GM23338 (cell line): ENCODE measurements around the gene SLC16A13. TPM values are rescaled to one million over a fixed set of nuclear protein-coding genes. Genes with fewer than 3 reads are reported as not detected.

Experiments used
- ATAC-seq: fragments of 200-7000 bp; cut with Tn5 transposase; 3 replicates; pipeline ENCODE4 v1.9.1; 2020
- DNase-seq: peaks from one replicate; pipeline ENCODE4 v3.0.0-alpha.2; 2015; ENCODE audit warnings: low spot score
- H2AFZ ChIP-seq: fragments of 200-600 bp; sonication (generic); 2 replicates; pipeline ENCODE4 v1.8.0; 2016; ENCODE audit warnings: antibody characterized with exemption, mild to moderate bottlenecking, moderate library complexity
- H3F3A ChIP-seq: fragments of 200-600 bp; sonication (generic); replicated peaks from 2 replicates; pipeline ENCODE4 v1.8.0; 2017; ENCODE audit warnings: antibody characterized with exemption, mixed run types, low read depth
- H3K27ac ChIP-seq: fragments of 200-600 bp; sonication (generic); 2 replicates; pipeline ENCODE4 v1.6.1; 2016; ENCODE audit warnings: low read depth
- H3K27me3 ChIP-seq: fragments of 200-600 bp; sonication (generic); 2 replicates; pipeline ENCODE4 v1.8.0; 2016; ENCODE audit warnings: mild to moderate bottlenecking, mixed run types, moderate library complexity; ENCODE audit not compliant: insufficient read depth
- H3K36me3 ChIP-seq: fragments of 200-600 bp; sonication (generic); 2 replicates; pipeline ENCODE4 v1.8.0; 2016; ENCODE audit warnings: mild to moderate bottlenecking; ENCODE audit not compliant: insufficient read depth
- H3K4me1 ChIP-seq: fragments of 200-600 bp; sonication (generic); 2 replicates; pipeline ENCODE4 v1.8.0; 2016; ENCODE audit warnings: mild to moderate bottlenecking, moderate library complexity; ENCODE audit not compliant: insufficient read depth
- H3K4me2 ChIP-seq: fragments of 200-600 bp; sonication (generic); 2 replicates; pipeline ENCODE4 v1.7.1; 2017; ENCODE audit warnings: mixed run types
- H3K4me3 ChIP-seq: fragments of 200-600 bp; sonication (generic); 2 replicates; pipeline ENCODE4 v1.6.1; 2016; ENCODE audit warnings: mixed run types
- H3K79me2 ChIP-seq: fragments of 200-600 bp; sonication (generic); replicated peaks from 2 replicates; pipeline ENCODE4 v1.8.0; 2017; ENCODE audit warnings: mild to moderate bottlenecking; ENCODE audit not compliant: insufficient read depth
- H3K9me2 ChIP-seq: fragments of 200-600 bp; sonication (generic); 2 replicates; pipeline ENCODE4 v1.8.0; 2017; ENCODE audit not compliant: insufficient read depth
- H4K20me1 ChIP-seq: fragments of 200-600 bp; sonication (generic); replicated peaks from 2 replicates; pipeline ENCODE4 v1.8.0; 2017; ENCODE audit warnings: mild to moderate bottlenecking; ENCODE audit not compliant: insufficient read depth
- H3K27ac Mint-ChIP-seq: 2 replicates; pipeline ENCODE4 v1.8.0; 2020; ENCODE audit warnings: inconsistent platforms, mild to moderate bottlenecking, moderate library complexity, mixed read lengths
- H3K27me3 Mint-ChIP-seq: 3 replicates; pipeline ENCODE4 v1.8.0; 2022; ENCODE audit warnings: low read depth, mild to moderate bottlenecking, moderate library complexity, mixed read lengths, inconsistent platforms; ENCODE audit not compliant: insufficient read depth, poor library complexity
- H3K36me3 Mint-ChIP-seq: 3 replicates; pipeline ENCODE4 v1.8.0; 2021; ENCODE audit warnings: low read depth, mild to moderate bottlenecking, inconsistent platforms, moderate library complexity, mixed read lengths
- H3K4me1 Mint-ChIP-seq: 3 replicates; pipeline ENCODE4 v1.8.0; 2020; ENCODE audit warnings: mild to moderate bottlenecking, inconsistent platforms, mixed read lengths
- H3K4me3 Mint-ChIP-seq: 3 replicates; pipeline ENCODE4 v1.8.0; 2021; ENCODE audit warnings: moderate library complexity, mild to moderate bottlenecking, inconsistent platforms, mixed read lengths
- H3K9me3 Mint-ChIP-seq: 3 replicates; pipeline ENCODE4 v1.8.0; 2020; ENCODE audit warnings: moderate library complexity, mild to moderate bottlenecking, inconsistent platforms, mixed read lengths
- CREB1 ChIP-seq: fragments of 250-450 bp; sonication (Bioruptor Pico); IDR thresholded peaks from 2 replicates; pipeline ENCODE4 v1.5.0; 2020; ENCODE audit warnings: low read depth, mild to moderate bottlenecking, moderate library complexity
- CTCF ChIP-seq, 2 experiments: fragments of 200-600 bp in 1 of 2; sonication (generic) in 1 of 2; conservative IDR thresholded peaks; 2 replicates each; pipeline versions ENCODE4 v1.5.1 to v1.6.1; 2016 to 2017; ENCODE audit warnings: antibody characterized with exemption in 2 of 2, low read depth in 2 of 2, mild to moderate bottlenecking in 2 of 2, moderate library complexity in 1 of 2
- ETS1 ChIP-seq: IDR thresholded peaks from 2 replicates; pipeline ENCODE4 v1.6.1; 2016; ENCODE audit warnings: antibody characterized with exemption
- EZH2 ChIP-seq: fragments of 200-600 bp; sonication (generic); IDR thresholded peaks from one replicate; pipeline ENCODE4 v1.8.0; 2017; ENCODE audit warnings: antibody characterized with exemption, mild to moderate bottlenecking, low read depth; ENCODE audit not compliant: unreplicated experiment
- EZH2phosphoT487 ChIP-seq: fragments of 200-600 bp; sonication (generic); IDR thresholded peaks from one replicate; pipeline ENCODE4 v1.8.1; 2018; ENCODE audit warnings: antibody characterized with exemption; ENCODE audit not compliant: unreplicated experiment
- JUNB ChIP-seq: IDR thresholded peaks from one replicate; pipeline ENCODE4 v1.6.1; 2016; ENCODE audit warnings: antibody characterized with exemption; ENCODE audit not compliant: unreplicated experiment
- NANOG ChIP-seq: IDR thresholded peaks from 2 replicates; pipeline ENCODE4 v1.6.1; 2016; ENCODE audit warnings: antibody characterized with exemption, borderline replicate concordance
- POLR2AphosphoS5 ChIP-seq: IDR thresholded peaks from 2 replicates; pipeline ENCODE4 v1.6.1; 2016; ENCODE audit warnings: antibody characterized with exemption, low read depth
- STAT1 ChIP-seq: IDR thresholded peaks from one replicate; pipeline ENCODE4 v1.6.1; 2016; ENCODE audit warnings: antibody characterized with exemption; ENCODE audit not compliant: unreplicated experiment
- ZNF114 ChIP-seq: fragments of 250-450 bp; sonication (Bioruptor Pico); IDR thresholded peaks from 2 replicates; pipeline ENCODE4 v1.5.0; 2020; ENCODE audit warnings: mild to moderate bottlenecking, moderate library complexity
- ZNF331 ChIP-seq: fragments of 250-450 bp; sonication (Bioruptor Pico); IDR thresholded peaks from 2 replicates; pipeline ENCODE4 v1.5.0; 2020; ENCODE audit warnings: low read depth, mild to moderate bottlenecking, moderate library complexity
- polyA plus RNA-seq: library from polyadenylated mRNA; unstranded; fragments of >200 nt; fragmentation: Nextera tagmentation; extraction: Ambion mirVana; gene quantifications from 2 replicates; pipeline ENCODE4 v1.2.1, GENCODE V29; 2016
- total RNA-seq: library from RNA; depleted of rRNA; stranded (reverse); fragments of >200 nt; shearing (Covaris generic); gene quantifications from 2 replicates; pipeline ENCODE4 v1.2.3, GENCODE V29; 2014
- TF ChIP-seq, protein P1 (sequence below): fragments of 250-450 bp; sonication (Bioruptor Pico); IDR thresholded peaks from 2 replicates; pipeline ENCODE4 v1.5.0; 2020; ENCODE audit warnings: mild to moderate bottlenecking, moderate library complexity
- TF ChIP-seq, protein P2 (sequence below): IDR thresholded peaks from one replicate; pipeline ENCODE4 v1.6.1; 2018; ENCODE audit warnings: antibody characterized with exemption; ENCODE audit not compliant: unreplicated experiment

The SLC16A13 gene
- total and polyA plus RNA-seq, 2 experiments from 2014 or later = 2.2 to 4.7 TPM

DNA sequence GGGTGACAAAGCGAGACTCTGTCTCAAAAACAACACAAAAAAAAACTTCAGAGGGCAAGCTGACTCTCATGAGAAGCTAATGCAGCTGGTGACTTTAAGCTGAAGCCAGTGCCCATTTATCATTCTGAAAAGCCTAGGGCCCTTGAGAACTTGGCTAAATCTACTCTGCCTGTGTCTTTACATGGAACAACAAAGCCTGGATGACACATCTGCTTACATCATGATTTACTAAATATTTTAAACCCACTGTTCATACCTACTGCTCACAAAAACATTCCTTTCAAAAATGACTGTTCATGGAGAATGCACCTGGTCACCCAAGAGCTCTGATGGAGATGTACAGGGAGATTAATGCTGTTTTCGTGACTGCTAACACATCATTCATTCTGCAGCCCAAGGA, 46.0 kb upstream of the SLC16A13 start:
- H3K9me3 Mint-ChIP-seq = no peaks in the 10 kb centered on the region
- no peak for DNase-seq
- ATAC-seq = no peak
- Histone ChIP-seq H3K4me1 (no peaks in the 10 kb centered on the region; the same call in 1 of the 2 replicates), H4K20me1 (no peaks in the 10 kb centered on the region), H3K79me2 (no peaks in the 10 kb centered on the region), H3K4me2 (no peak overlapping the region), H3K27ac (no peak overlapping the region), H3K36me3 (no peaks in the 10 kb centered on the region), H3K27me3 (peaks cover 33% of the 10 kb centered on the region), H3K9me2 (no peaks in the 10 kb centered on the region), H3F3A (no peaks in the 10 kb centered on the region), H2AFZ (no peak overlapping the region), H3K4me3 (no peak overlapping the region)
- H3K4me1 Mint-ChIP-seq = peaks cover 2% of the 10 kb centered on the region; the same call in 2 of the 3 replicates
- no peak overlapping the region for H3K27ac Mint-ChIP-seq
- H3K27me3 Mint-ChIP-seq = peaks cover 10% of the 10 kb centered on the region
- TF ChIP-seq POLR2AphosphoS5 (no peak), EZH2 (no peak), ZNF331 (CRISPR knock-in tag) (no peak), CREB1 (CRISPR knock-in tag) (no peak), STAT1 (no peak), NANOG (no peak), JUNB (no peak), EZH2phosphoT487 (no peak), ETS1 (no peak), ZNF114 (no peak), CTCF (conservative IDR thresholded peaks at IDR 0.05; ENCODE audit: low read depth in 2 of 2) (no peak)
- TF ChIP-seq, protein P1, sequence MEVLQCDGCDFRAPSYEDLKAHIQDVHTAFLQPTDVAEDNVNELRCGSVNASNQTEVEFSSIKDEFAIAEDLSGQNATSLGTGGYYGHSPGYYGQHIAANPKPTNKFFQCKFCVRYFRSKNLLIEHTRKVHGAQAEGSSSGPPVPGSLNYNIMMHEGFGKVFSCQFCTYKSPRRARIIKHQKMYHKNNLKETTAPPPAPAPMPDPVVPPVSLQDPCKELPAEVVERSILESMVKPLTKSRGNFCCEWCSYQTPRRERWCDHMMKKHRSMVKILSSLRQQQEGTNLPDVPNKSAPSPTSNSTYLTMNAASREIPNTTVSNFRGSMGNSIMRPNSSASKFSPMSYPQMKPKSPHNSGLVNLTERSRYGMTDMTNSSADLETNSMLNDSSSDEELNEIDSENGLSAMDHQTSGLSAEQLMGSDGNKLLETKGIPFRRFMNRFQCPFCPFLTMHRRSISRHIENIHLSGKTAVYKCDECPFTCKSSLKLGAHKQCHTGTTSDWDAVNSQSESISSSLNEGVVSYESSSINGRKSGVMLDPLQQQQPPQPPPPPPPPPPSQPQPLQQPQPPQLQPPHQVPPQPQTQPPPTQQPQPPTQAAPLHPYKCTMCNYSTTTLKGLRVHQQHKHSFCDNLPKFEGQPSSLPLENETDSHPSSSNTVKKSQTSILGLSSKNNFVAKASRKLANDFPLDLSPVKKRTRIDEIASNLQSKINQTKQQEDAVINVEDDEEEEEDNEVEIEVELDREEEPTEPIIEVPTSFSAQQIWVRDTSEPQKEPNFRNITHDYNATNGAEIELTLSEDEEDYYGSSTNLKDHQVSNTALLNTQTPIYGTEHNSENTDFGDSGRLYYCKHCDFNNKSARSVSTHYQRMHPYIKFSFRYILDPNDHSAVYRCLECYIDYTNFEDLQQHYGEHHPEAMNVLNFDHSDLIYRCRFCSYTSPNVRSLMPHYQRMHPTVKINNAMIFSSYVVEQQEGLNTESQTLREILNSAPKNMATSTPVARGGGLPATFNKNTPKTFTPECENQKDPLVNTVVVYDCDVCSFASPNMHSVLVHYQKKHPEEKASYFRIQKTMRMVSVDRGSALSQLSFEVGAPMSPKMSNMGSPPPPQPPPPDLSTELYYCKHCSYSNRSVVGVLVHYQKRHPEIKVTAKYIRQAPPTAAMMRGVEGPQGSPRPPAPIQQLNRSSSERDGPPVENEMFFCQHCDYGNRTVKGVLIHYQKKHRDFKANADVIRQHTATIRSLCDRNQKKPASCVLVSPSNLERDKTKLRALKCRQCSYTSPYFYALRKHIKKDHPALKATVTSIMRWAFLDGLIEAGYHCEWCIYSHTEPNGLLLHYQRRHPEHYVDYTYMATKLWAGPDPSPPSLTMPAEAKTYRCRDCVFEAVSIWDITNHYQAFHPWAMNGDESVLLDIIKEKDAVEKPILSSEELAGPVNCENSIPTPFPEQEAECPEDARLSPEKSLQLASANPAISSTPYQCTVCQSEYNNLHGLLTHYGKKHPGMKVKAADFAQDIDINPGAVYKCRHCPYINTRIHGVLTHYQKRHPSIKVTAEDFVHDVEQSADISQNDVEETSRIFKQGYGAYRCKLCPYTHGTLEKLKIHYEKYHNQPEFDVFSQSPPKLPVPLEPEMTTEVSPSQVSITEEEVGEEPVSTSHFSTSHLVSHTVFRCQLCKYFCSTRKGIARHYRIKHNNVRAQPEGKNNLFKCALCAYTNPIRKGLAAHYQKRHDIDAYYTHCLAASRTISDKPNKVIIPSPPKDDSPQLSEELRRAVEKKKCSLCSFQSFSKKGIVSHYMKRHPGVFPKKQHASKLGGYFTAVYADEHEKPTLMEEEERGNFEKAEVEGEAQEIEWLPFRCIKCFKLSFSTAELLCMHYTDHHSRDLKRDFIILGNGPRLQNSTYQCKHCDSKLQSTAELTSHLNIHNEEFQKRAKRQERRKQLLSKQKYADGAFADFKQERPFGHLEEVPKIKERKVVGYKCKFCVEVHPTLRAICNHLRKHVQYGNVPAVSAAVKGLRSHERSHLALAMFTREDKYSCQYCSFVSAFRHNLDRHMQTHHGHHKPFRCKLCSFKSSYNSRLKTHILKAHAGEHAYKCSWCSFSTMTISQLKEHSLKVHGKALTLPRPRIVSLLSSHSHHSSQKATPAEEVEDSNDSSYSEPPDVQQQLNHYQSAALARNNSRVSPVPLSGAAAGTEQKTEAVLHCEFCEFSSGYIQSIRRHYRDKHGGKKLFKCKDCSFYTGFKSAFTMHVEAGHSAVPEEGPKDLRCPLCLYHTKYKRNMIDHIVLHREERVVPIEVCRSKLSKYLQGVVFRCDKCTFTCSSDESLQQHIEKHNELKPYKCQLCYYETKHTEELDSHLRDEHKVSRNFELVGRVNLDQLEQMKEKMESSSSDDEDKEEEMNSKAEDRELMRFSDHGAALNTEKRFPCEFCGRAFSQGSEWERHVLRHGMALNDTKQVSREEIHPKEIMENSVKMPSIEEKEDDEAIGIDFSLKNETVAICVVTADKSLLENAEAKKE = no peak
- TF ChIP-seq, protein P2, sequence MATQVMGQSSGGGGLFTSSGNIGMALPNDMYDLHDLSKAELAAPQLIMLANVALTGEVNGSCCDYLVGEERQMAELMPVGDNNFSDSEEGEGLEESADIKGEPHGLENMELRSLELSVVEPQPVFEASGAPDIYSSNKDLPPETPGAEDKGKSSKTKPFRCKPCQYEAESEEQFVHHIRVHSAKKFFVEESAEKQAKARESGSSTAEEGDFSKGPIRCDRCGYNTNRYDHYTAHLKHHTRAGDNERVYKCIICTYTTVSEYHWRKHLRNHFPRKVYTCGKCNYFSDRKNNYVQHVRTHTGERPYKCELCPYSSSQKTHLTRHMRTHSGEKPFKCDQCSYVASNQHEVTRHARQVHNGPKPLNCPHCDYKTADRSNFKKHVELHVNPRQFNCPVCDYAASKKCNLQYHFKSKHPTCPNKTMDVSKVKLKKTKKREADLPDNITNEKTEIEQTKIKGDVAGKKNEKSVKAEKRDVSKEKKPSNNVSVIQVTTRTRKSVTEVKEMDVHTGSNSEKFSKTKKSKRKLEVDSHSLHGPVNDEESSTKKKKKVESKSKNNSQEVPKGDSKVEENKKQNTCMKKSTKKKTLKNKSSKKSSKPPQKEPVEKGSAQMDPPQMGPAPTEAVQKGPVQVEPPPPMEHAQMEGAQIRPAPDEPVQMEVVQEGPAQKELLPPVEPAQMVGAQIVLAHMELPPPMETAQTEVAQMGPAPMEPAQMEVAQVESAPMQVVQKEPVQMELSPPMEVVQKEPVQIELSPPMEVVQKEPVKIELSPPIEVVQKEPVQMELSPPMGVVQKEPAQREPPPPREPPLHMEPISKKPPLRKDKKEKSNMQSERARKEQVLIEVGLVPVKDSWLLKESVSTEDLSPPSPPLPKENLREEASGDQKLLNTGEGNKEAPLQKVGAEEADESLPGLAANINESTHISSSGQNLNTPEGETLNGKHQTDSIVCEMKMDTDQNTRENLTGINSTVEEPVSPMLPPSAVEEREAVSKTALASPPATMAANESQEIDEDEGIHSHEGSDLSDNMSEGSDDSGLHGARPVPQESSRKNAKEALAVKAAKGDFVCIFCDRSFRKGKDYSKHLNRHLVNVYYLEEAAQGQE = no peak
- H3K36me3 Mint-ChIP-seq = no peaks in the 10 kb centered on the region; the same call in 2 of the 3 replicates
- H3K4me3 Mint-ChIP-seq = no peak overlapping the region
